GM21576 (cell line): ENCODE measurements around the gene FBLL1.
"Not testable (repeated sequence)": the region's sequence is repeated elsewhere in the genome, so short reads cannot be mapped to it uniquely, and the experiment has no call there.

Experiments
- ATAC-seq: cut with Tn5 transposase; IDR thresholded peaks from one replicate; pipeline ENCODE4 v1.9.1; 2021; ENCODE audit warnings: mild to moderate bottlenecking, moderate library complexity; ENCODE audit not compliant: unreplicated experiment

FBLL1 gene

DNA sequence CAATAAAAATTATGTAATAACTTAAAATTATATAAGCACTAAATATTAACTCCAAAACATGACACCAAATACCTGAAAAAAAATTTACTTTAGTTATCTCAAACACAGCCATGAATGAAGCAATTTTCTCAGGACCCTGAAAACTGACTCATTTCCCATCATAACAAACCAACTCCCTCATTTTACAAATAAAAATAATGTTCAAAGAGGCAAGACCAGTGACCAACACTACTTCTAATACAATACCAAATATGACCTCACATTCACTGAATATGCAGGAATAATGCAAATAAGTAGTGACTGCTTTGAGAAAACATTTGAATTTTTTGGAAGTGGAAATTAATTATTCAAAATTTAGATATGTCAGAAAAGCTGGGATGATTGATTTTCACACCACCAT is 21.6 kb downstream of the FBLL1 start:
- no peak for ATAC-seq

DNA sequence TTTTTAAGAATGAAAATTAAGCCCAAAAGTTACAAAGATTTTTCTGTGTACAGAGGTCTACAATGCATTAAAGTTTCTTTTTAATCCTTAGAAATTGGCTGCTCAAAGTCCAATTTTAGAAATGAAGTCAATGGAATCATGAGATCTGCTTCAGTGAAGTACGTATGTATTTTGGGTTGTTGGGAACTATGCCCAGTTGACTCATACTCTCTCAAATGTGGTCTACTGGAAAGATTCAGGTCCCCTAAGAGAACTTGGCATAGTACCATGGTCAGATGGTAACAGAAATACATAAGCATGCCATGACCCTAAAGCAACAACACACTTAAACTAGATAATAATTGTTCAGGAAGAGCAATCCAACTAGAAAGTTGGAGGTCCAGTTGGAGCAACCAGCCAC is 23.0 kb downstream of the FBLL1 start:
- no peak for ATAC-seq

DNA sequence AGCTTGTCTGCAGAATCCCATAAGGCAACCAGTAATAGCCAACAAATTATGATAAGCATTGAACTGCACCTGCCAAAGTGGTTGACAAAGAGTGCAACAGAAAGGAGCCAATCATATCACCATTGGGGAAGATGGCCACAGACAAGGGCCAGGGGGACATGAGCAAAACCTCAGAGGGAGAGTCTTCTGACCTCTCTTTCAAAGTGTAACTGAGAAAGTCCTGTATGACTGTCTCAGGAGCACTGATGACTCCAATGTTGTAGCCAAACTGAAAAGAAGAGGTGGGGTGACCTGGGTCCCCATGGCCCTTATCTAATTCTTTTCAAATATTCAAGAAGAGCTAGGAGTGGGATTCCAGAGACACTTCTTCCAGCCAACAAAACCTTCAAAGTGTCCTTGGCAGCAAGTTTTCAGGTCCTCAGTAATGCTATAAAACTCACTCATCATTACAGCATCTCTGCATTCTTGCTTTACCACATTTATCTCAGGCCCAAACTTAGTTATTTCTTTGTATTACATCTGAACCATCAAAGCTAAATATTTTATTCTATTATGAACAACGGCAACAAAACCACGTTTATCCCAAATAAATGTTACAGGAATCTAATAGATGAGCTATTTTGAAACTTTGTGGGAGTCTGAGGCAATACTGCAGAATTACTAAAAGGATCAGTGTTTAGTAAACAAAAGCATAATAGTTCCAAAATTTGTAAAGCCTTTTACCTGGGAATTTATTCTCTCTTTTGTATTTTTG is 24.4 kb downstream of the FBLL1 start:
- no peak for ATAC-seq

DNA sequence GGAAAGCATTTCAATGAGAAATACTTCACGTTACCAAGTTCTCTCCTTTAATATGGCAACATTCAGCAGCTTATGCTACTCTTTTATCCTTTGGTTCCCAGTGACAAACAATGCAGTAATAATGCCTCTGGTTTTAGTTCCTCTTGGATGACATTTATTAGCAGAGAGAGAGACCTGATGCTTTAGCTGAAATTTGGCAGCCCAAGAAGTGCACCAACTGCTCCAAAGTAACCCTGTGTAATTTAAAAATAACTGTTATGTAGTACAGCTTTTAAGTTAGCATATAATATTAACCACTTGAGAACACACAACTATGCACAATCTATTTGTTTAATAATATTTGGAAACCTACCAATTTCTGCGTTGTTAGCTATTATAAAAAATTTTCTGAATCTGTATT is 28.3 kb downstream of the FBLL1 start:
- ATAC-seq, result no peak

DNA sequence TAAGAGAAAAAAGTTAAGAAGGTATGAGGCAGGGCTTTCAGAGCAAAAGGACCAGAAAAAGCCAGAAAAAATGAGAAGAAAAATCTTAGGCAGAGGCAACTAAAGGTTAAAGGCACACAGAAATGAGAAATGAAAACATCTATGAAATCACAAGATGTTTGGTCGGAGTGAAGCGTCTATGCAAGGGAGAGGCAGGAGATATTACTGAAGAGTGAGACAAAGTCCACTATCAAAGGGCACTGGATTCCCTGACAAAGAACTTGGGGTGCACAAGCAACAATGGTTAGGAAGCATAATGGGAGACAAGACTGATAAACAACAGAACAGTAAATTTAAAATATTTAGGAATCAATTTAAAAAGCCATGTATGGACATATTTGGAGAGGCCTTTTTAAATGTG is 33.2 kb downstream of the FBLL1 start:
- no peak for ATAC-seq

DNA sequence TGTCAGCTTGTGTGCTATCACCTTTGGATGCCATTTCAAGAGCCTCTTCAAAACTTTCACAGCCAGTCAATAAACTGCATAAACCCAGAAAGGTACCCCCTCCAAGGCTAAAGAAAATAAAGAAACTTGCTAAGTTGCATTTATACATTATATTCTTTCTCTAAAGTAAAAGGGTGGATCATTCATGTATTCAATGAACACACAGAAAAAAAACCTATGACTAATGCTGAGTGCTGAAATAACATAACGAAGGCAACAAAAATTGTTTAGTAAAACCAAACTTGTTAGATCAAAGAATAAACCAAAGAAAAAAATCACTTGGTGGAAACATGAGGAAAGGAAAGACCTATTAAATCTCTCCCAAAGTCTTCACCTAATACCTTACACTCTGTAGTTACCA is 34.9 kb downstream of the FBLL1 start:
- ATAC-seq, result no peak

DNA sequence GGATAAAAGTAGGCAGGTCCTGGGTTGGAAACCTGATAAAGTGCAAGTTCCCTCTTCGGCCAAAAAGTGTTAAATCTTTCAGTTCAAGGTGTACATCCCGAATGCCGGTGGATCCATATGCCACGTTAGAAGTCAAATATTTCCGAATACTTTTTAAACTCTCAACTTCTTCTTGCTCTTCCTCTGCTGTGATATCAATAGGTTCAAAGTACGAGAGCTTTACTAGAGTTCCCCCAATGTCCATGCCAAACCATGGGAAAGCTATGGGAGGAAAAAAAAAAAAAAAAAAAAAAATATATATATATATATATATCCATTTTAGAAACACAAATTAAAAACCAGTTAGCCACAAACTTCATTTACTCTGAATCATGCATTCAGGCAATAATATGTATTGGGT is 39.6 kb downstream of the FBLL1 start:
- ATAC-seq, result no peak

DNA sequence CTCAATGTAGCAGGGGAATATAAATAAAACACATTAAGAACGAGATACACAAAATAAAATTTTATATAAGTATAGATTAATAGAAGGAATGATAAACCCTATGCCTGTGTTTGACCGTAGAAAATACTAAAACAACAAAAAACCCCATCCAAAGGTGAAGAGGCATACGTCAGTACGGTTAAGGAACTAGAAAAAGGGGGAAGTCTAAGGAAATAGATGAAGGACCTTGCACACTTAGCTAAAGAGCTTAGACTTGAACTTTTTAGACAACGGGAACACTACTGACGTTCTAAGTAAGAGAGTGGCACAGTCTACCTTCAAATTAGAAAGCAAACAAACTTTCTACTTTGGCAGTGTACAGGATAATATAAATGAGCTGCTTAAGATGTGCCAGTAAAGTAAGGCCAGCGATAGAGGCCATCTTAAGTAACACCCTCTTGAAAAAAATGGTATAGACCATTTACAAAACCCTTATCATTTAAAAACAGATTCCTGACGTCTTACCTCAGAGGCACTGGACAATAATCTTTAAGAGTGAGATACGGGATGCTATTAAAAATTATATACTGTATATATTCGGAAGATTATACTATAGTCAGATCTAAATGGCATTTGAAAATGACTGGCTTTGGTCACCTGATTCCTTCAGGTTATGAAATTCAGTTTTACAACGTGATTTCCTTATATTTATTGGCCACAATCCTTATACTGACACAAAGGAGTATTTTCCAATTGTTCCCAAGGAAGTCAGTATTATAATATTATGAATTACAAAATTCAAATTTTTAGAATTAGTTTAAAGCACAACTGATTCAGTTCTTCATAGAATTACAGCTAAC is 41.6 kb downstream of the FBLL1 start:
- ATAC-seq, result no peak

DNA sequence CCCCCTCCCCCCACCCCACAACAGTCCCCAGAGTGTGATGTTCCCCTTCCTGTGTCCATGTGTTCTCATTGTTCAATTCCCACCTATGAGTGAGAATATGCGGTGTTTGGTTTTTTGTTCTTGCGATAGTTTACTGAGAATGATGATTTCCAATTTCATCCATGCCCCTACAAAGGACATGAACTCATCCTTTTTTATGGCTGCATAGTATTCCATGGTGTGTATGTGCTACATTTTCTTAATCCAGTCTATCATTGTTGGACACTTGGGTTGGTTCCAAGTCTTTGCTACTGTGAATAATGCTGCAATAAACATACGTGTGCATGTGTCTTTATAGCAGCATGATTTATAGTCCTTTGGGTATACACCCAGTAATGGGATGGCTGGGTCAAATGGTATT is 44.6 kb downstream of the FBLL1 start:
- not testable (repeated sequence) for ATAC-seq

DNA sequence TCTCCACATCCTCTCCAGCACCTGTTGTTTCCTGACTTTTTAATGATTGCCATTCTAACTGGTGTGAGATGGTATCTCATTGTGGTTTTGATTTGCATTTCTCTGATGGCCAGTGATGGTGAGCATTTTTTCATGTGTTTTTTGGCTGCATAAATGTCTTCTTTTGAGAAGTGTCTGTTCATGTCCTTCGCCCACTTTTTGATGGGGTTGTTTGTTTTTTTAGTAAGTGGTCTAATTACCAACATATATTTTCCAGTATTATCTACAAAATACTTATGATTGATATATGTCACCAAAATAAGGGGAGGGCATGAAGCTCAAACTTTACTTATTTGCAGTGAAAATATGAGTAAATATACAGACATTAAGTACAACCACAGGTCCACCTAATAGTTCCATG is 45.1 kb downstream of the FBLL1 start:
- ATAC-seq, result not testable (repeated sequence)

DNA sequence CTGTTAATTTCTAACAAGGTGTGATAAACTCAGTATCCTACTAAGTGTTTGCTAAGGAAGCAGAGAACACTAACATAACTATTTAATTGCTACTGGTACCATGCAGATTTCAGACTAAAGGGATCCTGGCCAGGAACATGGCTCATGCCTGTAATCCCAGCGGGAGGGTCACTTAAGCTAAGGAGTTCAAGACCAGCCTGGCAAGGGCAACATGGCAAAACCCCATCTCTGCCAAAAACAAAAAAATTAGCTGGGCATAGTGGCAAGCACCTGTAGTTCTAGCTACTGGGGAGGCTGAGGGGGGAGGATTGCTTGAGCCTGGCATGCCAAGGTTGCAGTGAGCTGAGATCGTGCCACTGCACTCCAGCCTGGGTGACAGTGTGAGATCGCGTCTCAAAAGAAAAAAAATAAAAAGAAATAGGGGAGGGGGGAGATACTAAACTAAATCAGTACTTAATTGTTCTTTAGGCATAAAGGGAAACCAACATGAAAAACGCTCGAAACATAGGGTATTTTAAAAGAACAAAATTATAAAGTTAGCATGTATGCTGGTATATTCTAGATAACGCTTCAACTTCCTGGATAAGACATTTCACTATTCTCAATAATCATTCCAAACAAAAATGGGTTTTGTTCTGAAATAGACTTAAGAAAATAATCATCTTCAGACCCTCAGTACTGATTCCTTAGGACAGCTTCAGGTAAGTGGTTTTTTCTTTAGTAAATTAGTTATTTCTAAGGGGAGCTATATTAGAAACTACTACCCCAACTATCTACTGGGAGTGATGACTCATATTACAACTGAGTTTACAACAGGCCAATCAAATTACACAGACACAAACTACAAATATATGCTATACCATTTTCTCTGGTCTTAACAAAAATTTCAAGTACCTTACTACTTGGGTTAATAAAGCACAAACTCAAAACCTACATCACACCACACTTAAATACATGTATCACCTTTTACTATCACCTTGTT is 46.6 kb downstream of the FBLL1 start:
- ATAC-seq, result no peak

DNA sequence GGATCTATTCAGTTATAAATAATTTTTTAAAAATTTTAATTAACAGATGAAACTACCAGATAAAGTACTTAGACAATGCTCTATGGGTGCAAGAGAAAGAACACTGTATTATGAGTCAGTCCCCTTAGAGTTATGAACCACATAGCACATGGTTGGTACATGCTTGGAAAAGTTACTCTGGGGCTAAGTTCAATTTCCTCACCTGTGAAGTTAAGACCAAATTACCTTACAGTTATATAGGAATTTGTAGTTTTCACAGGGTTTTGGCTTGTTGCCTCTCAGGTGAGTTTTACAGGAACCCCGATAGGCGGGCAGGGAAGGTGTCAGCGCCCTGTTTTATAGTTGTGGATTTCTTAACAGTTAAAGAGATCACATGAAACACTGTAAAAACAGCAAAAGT is 48.9 kb downstream of the FBLL1 start:
- ATAC-seq, result no peak

DNA sequence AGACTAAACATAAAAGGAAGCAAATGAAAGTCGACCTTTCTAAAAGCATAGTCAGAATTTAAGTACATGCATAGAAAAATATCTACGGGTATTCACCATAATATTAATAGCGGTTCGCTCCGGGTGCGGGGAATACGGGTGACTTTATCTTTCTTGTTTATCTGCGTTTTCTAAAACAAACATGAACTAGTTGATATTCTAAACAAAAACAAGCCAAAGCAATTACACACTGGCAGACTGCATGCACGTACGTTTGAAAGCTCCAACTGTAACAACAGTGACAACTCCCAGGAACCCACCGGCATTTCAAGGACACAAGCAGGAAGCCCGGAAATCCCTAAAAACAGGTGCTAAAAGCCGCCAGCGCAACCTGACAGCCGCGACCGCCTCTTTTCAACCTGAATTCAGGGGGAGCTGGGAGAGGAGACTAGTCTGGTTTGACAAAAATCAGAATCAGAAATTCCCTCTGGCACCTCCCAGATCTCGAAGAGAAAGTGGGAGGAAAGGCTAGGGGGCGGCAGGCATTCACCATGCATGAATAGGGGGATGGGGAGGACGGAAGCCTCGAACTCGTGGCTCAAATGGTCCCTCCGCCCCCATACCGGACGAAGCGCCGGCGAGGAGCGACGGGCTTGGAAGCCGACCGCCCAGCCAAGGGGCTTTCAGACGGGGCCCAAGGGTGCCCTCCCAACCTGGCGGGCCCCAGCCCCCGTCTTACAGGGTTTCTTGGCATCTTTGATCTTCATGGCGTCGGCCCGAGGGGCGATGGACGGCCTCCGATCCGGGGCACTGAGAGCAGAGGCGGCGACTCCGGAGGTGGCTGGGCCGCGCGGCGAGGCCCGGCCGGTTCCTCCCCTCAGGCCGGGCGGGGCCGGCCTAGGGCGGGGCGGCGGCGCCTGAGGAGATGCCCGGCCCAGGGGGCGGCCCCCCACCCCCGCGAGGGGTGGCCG is 49.7 kb downstream of the FBLL1 start, which contains the start of gene PANK3:
TSS of gene PANK3 (minus strand) at position 831 of the 950 bp plus-strand sequence. CDS start at position 746, 85 bp downstream.
- peak; percentile 42 for ATAC-seq

DNA sequence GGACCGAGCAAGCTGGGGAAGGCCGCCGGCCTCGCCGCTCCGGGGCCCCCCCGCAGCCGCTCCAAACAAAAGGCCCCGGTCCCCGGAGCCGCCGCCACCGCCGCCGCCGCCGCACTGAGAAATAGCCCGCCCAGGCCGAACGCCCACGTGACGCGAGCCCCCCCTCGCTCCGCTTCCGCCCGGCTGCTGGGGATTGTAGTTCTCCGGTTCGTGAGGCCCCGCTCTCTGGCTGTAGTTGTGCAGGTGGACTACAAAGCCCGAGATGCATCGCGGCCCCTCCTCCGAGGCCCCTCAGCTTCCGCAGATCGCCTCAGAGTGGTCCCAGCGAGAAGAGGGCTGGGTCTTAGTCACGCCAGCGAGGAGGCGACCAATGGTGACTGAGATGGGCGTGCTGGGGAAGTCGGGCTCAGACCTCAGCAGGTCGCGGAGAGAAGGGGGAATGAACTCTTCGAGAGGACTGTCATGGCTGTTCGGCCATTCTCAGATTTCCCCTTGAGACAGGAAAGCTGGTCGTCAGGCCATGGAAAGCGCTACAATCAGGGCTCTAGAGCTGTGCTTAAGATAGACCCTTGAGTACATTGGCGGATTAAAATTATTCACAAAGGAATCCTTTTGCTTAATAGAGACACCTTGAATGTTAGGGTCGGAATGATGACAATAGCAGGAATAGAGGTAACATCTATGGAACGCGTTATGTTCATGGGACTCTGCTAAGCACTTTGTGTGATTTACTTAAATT is 50.6 kb downstream of the FBLL1 start:
- peak; percentile 93 for ATAC-seq

DNA sequence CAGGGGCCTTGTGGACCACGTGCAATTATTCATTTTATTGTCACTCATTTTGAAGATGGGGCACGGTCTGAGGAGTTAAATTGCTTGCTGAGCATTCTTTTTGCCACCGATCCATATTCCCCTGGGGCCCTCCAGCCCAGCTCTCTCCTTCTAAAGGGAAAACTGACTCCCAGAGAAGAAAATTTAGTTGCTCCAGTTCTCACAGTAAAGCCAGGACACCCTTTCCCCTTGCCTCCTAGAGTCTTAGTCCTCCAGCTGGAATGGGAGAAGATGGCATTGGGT is 51.1 kb downstream of the FBLL1 start:
- ATAC-seq, result no peak
